Inflammatory macrophage treated with lipopolysaccharide for 1 hour (primary cell): ENCODE data around the gene IWS1.
"Not testable (repeated sequence)": the region's sequence is repeated elsewhere in the genome, so short reads cannot be mapped to it uniquely, and the experiment has no call there.

Experiments used
- DNase-seq, 2 donors: peaks; one replicate each; pipeline ENCODE4 v3.0.0-alpha.2; 2020 to 2022

IWS1 gene

DNA sequence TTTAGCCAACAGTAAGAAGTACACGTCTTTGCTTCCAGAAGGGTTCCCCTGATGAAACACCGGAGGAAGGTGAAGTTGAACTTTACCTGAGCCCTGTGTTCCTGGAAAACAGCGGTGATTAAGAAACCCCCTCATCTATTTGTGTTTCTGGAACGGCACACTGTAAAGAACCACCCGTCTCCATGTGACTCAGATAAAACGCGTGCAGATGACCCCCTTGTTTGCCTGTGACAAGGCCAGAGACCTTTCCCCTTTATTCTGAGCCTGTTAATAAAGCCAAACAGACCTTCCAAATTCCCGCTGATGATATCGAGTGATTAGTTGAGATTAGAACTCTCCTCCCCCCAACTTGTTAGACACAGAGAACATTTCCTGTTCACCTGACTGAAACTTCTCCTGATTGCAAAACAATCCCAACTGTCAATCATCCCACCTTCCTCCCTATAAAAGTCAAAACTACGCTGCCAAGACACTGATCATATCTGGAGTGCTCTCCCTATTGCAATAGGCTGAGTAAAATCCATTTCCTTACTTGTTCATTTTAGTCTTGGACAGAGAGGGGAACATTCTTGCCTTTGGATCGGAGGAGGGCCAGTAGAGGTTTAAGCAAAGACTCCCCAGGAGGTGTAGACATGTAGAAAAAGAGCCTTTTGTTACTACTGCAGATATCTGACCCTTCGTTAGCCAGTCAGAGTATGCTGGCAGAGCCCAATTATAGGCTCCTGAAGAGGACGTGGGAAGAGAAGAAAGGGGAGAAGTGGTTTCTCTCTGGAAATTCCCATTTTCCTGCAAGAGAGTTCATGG is 914 bp upstream of the IWS1 start:
- DNase-seq: peak in 1 of 2 donors; percentile 19

DNA sequence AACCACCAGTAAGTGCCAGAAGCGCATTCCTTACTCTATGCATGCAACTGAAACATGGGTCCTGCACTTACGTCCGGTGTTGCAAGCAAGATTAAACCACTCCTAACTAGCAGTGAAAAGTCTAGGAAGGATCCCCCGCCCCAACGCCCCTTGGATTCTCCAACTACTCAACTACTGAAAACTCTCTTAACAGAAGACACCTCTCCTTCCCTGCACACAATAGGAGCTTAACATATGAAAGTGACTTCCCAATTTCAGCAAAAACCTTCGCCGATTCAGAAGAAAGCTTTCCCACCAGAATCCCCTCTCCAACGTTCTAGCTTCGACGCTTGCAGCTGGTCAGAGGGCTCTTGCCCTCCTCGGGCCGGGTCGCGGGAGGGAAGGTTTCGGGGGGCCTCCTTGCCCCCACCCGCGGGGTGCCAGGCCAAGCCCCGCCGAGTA is 578 bp downstream of the IWS1 start:
- DNase-seq: peak in 1 of 2 donors; percentile 22

DNA sequence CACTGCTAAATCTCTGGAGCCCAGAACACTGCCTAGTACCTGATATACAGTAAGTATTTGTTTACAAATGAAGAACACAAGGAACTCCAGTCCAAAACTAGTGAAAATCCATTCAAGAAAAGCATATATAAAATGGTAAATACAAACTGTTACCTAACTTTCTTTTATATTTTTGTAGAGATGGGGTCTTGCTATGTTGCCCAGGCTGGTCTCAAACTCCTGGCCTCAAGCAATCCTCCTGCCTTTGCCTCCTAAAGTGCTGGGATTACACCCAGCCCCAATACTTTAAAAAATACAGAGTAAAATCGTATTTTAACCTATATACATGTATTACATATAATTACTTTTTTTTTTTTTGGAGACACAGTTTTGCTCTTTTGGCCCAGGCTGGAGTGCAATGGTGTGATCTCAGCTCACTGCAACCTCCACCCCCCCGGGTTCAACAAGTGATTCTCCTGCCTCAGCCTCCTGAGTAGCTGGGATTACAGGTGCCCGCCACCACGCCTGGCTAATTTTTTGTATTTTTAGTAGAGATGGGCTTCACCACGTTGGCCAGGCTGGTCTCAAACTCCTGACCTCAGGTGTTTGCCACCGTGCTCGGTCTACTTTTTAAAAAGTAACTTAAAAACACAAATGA is 2.0 kb downstream of the IWS1 start:
- DNase-seq: not testable (repeated sequence)

DNA sequence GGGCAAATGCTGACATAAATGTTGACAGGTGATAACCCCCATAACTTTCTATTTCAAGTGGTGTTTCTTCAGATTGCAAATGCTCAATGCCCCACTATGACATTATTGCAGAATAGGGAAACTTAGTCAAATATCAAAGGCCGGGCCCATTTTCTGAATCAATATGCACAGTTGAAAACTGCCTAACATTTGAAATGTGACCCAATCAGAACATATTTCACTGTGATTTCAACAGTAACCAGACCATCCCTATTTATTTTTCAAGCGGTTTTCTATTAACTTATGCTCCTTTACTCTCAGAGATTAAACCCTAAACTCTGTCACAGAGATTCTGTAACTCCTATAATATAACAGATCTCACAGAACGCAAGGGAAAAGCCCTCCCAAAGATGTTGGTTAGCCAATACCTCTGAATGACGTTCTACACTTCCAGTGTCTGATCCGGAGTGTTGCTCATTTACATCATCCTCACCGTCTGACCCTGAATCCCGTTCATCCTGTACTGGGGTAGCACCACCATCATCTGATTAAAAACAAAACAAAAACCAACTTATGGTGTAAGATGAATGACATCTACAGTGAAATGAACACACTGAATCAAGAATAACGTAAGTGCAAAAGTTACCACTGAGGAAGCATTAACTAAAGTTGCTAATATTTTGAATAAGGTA is 2.9 kb downstream of the IWS1 start:
- DNase-seq: no peak

DNA sequence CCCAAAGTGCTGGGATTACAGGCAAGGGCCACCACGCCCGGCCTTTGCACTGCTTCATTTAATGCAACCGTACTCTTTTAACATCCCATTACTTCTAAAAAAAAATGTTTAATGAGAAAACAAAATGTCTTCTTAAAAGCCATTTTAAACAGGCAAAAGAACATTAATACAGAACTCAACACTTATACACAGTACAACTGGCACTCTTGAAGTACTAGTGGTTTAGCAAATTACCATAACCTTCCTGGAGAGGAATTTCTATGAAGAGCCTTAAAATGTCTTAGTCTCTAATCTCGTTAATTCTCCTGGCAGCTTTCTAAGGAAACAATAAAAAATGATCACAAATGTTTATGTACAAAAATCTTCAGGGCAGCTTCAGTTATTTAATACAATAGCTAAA is 5.9 kb downstream of the IWS1 start:
- DNase-seq: no peak

DNA sequence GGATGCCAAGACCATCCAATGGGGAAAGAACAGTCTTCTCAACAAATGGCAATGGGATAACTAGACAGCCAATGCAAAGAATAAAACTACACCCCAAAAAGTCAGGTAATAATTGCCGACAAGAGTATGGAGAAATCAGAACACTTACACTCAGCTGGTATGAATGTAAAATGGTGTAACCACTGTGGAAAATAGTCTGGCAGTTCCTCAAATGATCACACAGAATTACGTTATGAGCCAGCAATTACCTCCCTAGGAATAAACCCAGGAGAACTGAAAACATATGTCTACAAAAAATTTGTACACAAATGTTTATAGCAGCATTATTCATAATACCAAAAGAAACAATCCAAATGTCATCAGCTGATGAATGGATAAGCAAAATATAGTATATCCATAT is 8.8 kb downstream of the IWS1 start:
- DNase-seq: no peak

DNA sequence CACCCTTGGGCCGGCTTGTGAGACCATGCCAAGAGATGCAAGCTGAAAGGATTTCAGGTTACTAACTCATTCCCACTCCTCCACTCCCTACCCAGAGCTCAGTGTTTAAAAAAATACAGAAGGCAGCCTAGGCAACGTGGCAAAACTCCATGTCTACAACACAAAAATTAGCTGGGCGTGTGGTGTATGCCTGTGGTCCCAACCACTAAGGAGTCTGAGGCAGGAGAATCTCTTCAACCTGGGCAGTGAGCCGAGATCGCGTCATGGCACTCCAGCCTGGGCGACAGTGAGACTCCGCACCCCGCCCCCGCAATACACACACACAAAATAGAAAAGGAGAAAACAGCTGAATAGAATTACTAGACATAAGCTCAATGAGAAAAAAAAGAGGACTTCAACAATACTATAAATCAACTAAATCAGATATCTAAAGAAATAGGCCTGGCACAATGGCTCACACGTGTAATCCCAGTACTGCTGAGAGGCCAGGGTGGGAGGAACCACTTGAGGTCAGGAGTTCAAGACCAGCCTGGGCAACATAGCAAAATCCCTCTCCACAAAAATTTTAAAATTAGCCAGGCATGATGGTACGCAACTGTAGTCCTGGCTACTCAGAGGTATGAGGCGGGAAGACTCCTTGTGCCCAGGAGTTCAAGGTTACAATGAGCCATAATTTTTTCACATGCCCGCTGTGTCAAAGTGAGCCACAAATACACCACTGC is 10.1 kb downstream of the IWS1 start:
- DNase-seq: no peak

DNA sequence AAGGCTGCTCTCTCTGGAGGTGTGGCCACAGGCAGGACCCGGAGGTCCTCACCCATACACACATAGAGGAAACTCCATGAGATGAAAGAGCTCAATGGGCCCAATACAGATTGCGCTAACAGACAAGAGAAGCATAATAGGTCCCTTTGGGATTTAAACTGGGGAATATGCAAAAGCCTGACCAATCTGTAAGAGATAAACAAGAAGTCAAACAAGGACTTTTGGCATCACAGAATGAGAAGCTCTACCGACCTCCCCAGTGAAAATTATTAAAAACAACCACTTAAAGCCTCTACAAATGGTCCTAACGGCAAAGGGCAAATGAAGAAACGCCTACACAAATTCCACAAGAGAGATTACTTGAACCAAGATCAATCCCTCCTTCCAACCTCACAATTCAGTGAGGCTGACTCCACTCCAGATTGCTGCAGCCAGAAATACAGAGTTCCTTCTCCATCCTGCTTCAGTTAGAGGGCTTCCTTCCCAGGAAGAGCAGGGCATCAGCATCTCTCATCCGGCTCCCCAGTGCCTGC is 10.8 kb downstream of the IWS1 start:
- DNase-seq: no peak

DNA sequence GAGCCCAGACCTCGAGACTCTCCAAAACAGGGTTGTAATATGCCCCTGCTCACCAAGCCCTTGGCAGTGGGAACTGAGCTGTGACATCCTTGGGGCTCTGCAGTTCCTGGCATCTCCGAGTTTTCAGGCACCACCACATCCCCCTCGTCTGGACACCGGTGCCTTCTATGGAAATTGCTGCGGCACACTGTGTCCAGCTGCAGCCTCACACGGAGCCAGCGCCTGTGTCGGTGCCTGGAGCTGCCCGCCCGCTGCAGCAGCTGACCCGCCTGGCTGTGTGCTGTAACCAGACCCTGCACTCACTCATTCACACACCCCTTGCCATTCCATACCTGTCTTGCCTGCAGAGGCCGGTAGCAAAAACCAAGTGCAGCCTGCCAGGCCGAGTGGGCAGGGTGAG is 11.8 kb downstream of the IWS1 start:
- DNase-seq: no peak

DNA sequence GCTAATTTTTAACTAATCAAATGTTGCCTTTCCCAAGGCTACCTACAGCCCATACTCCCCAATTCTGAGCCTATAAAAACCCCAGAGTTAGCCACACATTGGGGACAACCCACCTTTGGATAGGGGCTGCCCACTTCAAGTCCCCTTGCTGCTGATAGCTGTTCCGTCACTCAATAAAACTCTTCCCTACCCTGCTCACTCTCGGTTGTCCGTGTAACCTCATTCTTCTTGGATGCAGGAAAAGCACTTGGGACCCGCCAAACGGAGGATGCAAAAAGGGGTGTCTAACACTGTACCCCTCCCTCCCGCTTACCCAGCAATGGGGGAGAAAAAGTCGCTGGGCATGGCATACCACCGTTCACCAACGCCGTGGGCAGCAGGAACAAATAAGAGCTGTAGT is 12.2 kb downstream of the IWS1 start:
- no peak for DNase-seq

DNA sequence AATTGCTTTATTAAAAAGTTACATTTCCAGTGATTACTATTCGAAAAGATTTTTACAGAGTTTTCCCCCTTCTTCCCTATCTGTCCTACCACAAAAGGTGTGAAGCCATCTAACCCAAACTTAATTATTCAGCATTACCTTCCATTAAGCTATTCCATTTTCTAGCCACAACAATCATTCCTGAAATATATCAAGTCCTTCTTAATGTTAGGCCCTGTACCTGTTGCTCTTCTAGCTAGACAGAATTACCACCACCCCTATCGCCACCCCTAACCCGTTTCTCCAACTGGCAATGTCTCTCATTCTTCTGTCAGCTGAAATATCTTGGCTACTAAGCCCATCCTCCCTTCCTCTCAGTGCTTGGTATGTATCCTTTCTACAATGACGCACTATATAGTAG is 13.9 kb downstream of the IWS1 start:
- no peak for DNase-seq

DNA sequence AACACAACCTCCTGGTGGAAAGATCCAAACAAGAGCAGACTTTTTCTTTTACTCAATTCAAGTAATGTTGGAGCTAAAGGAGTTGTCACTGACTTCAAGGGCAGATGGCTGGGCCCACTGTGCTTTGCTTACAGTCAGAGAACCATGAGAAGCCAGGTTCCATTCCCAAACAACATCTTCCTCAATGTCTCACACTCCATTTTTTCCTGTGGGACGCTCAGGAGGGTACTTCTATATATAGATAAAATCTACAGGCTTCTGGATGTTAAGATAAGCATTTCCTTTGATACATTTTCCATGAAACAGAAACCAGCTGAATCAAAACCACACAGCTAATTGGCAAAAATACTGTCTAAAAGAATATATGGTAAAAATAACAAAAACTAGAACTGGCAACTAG is 14.4 kb downstream of the IWS1 start:
- DNase-seq: no peak

DNA sequence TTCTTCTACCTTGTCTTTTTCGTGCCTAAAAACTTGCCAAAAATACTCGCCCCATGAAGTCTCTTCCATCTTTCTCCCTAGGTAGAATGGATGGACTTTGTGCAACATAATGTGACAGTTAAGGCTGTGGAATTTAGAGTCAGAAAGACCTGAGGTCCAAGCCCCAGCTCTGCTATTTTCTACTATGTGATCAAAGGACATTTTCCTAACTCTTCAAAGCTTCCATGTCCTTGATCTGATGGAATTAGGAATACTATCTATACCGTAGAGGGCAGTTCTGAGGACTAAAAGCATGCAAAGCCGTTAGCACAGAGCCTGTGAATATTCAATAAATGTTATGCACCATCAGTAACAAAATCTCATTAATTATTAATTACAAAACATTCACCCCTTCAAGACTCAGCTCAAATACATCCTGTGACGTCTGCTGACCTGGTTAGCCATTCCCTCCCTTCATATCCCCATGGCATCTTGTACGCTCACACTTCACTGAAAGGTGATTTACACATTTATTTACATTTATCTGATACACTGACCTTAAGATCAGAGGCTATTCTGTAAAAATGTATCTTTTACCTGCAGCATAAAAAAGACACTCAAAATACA is 15.1 kb downstream of the IWS1 start:
- no peak for DNase-seq

DNA sequence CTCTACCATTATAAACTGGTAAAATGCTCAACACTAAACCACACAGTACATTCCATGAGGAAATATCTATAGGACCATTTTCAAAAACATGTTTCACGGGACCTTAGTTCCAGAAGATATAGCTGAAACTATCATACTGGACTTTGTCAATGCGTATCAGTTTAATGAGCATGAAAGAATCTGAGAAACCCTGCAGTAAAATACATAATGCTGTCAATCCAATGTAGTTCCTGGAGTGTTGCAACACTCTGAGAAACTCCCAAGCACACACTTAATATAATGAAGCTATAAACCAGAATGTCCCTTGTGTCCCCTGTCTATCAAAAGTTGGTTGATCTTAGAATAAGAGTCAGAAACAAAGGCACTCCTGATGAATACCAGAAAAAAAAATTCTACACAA is 16.2 kb downstream of the IWS1 start:
- no peak for DNase-seq

DNA sequence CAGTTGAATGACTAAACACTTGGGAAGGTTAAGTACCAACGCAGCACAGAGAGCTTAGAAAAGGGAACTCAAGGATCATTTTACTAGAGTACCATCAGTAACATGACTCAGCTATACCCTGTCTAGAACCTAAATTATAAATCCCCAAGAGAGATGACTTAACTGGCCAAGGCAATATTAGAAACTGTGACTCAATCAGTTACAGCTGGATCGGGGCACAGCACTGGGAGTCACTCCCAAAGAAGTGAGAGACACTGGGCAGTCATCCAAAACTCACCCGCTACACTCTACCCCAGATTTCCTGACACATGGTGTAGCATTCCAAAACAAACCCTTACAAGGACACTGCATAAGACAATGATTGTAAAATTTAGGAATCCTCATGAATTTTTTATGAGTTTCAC is 17.7 kb downstream of the IWS1 start:
- DNase-seq: peak; percentile 79 to 92

DNA sequence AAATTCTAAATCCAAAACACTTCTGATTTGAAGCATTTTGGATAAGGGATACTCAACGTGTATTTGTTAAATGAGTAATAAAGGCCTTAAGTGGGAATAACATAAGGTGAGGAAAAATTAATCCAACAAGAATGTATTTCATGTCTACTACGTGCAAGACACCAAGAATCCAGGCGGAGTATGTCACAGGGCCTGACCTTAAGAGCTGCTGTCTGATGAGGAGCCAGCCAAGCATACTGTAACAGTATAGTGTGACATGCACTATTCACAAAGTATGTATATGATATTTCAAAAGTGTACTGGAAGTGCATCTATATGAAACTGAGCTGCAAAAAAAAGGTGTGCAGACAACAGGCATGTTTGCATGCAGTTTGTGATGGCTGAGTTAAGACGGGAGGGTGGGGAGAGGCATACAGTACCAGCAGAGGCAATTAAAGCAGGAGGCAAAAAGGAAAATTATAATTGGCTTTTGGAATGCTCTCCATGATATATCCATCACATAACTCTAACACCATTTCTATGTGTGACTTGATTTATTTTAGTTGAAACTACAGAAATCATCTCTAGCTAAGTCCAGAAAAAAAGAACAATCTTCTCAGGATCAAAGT is 18.2 kb downstream of the IWS1 start:
- no peak for DNase-seq

DNA sequence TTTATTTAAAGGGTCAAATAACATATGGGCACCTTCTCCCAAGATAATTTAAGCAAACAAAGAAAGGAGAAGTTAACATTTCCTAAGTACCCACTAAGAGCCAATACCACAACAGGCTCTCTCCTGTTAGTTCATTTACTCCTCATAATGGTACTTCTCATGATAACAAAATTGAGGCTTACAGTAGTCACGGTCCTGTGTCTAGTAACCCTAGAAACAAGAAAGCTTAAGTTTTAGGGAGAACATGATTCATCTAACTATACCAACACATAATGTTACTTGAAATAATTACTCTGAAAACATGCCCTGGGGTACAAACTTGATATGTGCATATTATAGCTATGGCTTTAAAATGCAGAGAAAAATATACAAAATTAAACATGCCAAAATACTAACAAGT is 19.8 kb downstream of the IWS1 start:
- DNase-seq: no peak

DNA sequence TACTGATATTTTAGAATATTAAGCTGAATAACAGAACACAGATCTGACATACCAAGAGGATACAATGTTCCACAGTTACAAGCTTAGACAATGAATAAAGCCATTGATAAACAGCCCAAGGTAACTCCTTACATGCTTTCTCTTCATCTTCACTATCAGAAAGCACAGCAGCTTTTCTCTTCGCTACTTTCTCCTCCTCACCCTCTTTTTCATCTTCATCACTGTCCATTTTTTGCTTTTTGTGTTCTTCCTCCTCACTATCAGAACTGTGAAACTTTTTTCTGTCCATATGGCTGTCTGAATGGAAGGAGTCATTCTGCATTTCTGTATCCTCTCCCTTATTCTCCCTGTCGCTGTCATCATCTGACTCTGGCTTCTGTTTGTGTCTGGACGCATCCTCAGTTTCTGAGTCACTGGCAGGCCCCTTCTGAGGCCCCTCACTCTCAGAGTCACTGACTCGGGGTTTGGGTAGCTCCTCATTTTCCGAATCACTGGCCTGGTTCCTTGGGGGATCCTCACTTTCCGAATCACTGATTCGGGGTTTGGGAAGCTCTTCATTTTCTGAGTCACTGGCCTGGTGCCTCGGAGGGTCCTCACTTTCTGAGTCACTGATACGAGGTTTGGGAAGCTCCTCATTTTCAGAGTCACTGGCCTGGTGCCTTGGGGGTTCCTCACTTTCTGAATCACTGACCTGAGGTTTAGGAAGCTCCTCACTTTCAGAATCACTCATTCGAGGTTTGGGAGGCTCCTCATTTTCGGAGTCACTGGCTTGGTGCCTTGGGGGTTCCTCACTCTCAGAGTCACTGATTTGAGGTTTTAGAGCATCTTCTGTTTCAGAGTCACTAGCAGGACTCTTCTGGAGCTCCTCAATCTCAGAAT is 21.5 kb downstream of the IWS1 start:
- DNase-seq: no peak

DNA sequence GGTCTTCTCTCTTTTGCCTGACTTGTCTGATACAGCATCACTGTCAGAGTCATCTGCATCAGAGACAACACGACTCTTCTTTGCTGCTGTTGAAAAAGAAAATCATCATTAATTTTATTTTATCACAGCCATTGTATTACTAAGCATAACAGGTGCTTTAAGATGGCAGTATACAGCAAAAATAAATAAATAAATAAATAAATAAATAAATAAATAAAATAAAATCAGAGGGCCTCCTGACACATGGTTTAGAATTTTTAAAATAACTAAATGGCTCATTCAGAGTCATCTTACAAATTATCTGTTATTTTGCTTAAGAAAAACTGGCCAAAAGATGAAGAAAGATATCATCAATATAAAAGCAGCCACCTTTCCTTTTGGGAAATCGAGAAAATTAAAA is 22.8 kb downstream of the IWS1 start:
- DNase-seq: no peak

DNA sequence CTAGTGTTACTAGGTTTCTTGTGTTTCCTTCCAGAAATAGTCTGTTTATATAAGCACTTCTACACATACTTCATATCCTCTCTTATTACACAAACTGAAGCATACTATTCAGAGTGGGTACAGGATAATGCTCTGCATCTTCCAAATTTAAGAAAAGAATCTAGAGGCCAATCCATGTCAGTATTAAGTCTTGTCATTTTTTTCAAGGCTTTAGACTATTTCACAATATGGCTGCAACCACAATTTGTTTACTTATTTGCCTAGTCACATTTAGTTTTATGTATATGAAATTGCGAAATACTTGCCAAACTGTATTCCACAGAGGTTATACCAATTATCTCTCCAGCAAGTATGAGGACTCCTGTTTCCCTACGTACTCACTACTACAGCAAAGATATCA is 27.9 kb downstream of the IWS1 start:
- peak in 1 of 2 donors; percentile 35 for DNase-seq

DNA sequence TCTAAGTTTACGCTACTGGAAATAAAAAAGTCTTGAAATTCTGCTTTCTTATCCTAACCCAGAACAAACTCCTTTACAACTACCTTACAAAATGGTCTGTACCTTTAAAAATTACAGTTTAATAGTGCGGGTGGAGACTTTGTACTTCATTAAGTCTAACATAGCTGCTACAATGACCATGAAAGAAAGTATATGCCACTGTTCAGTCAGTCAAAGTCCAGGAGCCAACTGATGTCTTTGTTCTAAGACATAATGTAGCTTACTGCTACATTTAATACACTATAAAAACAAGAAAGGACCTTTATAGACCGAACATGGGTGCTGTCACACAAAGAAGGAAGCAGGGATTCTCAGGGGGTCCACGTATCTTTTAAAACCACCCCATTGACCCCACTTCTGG is 36.0 kb downstream of the IWS1 start:
- DNase-seq: no peak
